ENCODE measurements around the gene SCAF4. TPM values are rescaled to one million over a fixed set of nuclear protein-coding genes. Genes with fewer than 3 reads are reported as not detected.
"Not testable (repeated sequence)": the region's sequence is repeated elsewhere in the genome, so short reads cannot be mapped to it uniquely, and the experiment has no call there.

The SCAF4 gene
- total RNA-seq, 4 donors from 2014 or later = 23.6 to 41.5 (median 29.3) TPM

- WGBS = 48% methylated on average over 6 of the region's 6 CpGs
- peaks cover 34% of the 10 kb centered on the region for H3K36me3 ChIP-seq
- no peaks in the 10 kb centered on the region for H3K27me3 ChIP-seq
- TF ChIP-seq CTCF (IDR thresholded peaks at IDR 0.05) (no peak), EP300 (IDR thresholded peaks at IDR 0.05) (no peak), POLR2A (IDR thresholded peaks at IDR 0.05) (no peak), POLR2AphosphoS5 (IDR thresholded peaks at IDR 0.05) (no peak)
- no peak overlapping the region for H3K27ac ChIP-seq
- DNase-seq (ENCODE audit: low spot score in 2 of 2) = no peak
- H3K4me1 ChIP-seq = peaks cover 23% of the 10 kb centered on the region
- no peak overlapping the region for H3K4me3 ChIP-seq
- H3K9me3 ChIP-seq = no peaks in the 10 kb centered on the region
These were observed 61.8 kb downstream of the SCAF4 start for GRCh38 chr21:31670070-31670469.

GRCh38 chr21:31668651-31669491 lies 63.0 kb downstream of the SCAF4 start:
- H3K27me3 ChIP-seq = no peaks in the 10 kb centered on the region
- no peak overlapping the region for H3K4me3 ChIP-seq
- 73% methylated on average over 2 of the region's 2 CpGs for WGBS
- no peak overlapping the region for H3K27ac ChIP-seq
- H3K4me1 ChIP-seq = peaks cover 28% of the 10 kb centered on the region
- peaks cover 42% of the 10 kb centered on the region for H3K36me3 ChIP-seq
- DNase-seq (ENCODE audit: low spot score in 2 of 2) = no peak
- H3K9me3 ChIP-seq = no peaks in the 10 kb centered on the region
- TF ChIP-seq POLR2A (IDR thresholded peaks at IDR 0.05) (no peak), POLR2AphosphoS5 (IDR thresholded peaks at IDR 0.05) (no peak), EP300 (IDR thresholded peaks at IDR 0.05) (no peak), CTCF (IDR thresholded peaks at IDR 0.05) (no peak)

DNA sequence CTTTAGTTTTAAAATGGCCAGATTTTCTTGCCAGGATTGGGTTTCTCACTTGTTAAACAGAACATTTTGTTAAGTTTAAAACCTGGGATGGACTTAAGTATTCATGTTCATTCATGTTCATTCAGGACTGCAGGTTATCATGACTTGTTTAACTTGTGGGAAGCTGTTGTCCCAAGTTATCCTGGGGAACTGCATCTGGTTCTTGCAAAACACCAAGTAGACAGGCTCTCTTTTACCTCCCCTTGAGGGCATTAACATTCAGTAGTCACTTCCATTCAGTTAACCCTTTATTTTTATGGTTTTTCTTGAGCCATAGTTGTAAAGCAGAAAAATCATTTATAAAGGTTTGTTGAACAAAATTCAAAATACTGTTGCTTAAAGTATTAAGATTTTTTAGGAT lies 64.3 kb downstream of the SCAF4 start:
- no peaks in the 10 kb centered on the region for H3K9me3 ChIP-seq
- TF ChIP-seq EP300 (IDR thresholded peaks at IDR 0.05) (no peak), POLR2AphosphoS5 (IDR thresholded peaks at IDR 0.05) (no peak), CTCF (IDR thresholded peaks at IDR 0.05) (no peak), POLR2A (IDR thresholded peaks at IDR 0.05) (no peak)
- H3K27ac ChIP-seq = no peak overlapping the region
- no peaks in the 10 kb centered on the region for H3K27me3 ChIP-seq
- H3K4me1 ChIP-seq = peaks cover 37% of the 10 kb centered on the region
- H3K4me3 ChIP-seq = no peak overlapping the region
- H3K36me3 ChIP-seq = peaks cover 47% of the 10 kb centered on the region
- DNase-seq (ENCODE audit: low spot score in 2 of 2) = no peak

GRCh38 chr21:31667132-31667531 lies 64.8 kb downstream of the SCAF4 start:
- Histone ChIP-seq H3K4me1 (peaks cover 41% of the 10 kb centered on the region), H3K27me3 (no peaks in the 10 kb centered on the region), H3K4me3 (no peak overlapping the region), H3K9me3 (no peaks in the 10 kb centered on the region), H3K36me3 (peaks cover 46% of the 10 kb centered on the region), H3K27ac (no peak overlapping the region)
- 63% methylated on average over 5 of the region's 5 CpGs for WGBS
- DNase-seq (ENCODE audit: low spot score in 2 of 2) = no peak
- TF ChIP-seq CTCF (IDR thresholded peaks at IDR 0.05) (no peak), EP300 (IDR thresholded peaks at IDR 0.05) (no peak), POLR2A (IDR thresholded peaks at IDR 0.05) (no peak), POLR2AphosphoS5 (IDR thresholded peaks at IDR 0.05) (no peak)

DNA sequence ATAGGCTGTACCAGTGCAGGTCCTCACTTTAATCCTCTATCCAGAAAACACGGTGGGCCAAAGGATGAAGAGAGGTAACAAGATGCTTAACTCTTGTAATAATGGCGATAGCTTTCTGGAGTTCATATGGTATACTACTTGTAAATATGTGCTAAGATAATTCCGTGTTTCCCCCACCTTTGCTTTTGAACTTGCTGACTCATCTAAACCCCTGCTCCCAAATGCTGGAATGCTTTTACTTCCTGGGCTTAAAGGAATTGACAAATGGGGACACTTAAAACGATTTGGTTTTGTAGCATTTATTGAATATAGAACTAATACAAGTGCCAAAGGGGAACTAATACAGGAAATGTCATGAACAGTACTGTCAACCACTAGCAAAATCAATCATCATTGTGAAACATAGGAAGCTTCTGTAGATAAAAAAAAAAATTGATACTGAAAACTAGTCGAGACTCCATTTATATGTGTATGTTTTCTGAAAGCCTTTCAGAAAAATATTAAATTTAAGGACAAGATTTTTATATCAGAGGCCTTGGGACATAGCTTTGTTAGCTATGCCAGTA lies 65.4 kb downstream of the SCAF4 start:
- no peaks in the 10 kb centered on the region for H3K9me3 ChIP-seq
- WGBS = 70% methylated on average over 5 of the region's 5 CpGs
- H3K27ac ChIP-seq = no peak overlapping the region
- TF ChIP-seq EP300 (IDR thresholded peaks at IDR 0.05) = no peak
- TF ChIP-seq CTCF (IDR thresholded peaks at IDR 0.05) = no peak
- TF ChIP-seq POLR2AphosphoS5 (IDR thresholded peaks at IDR 0.05) = no peak
- no peak for TF ChIP-seq POLR2A (IDR thresholded peaks at IDR 0.05)
- H3K27me3 ChIP-seq = no peaks in the 10 kb centered on the region
- no peak overlapping the region for H3K4me3 ChIP-seq
- DNase-seq (ENCODE audit: low spot score in 2 of 2) = no peak
- H3K4me1 ChIP-seq = peaks cover 47% of the 10 kb centered on the region
- H3K36me3 ChIP-seq = peaks cover 40% of the 10 kb centered on the region

DNA sequence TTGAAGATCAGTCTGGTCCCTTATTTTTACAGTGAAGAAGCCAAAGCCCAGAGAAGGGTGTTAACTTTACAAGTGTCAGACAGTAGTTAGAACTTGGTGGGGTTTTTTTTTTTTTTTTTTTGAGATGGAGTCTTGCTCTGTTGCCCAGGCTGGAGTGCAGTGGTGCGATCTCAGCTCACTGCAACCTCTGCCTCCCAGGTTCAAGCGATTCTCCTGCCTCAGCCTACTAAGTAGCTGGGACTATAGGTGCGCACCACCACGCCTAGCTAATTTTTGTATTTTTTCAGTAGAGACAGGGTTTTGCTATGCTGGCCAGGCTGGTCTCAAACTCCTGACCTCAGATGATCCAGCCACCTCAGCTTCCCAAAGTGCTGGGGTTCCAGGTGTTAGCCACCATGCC lies 66.0 kb downstream of the SCAF4 start:
- H3K27me3 ChIP-seq; DNase-seq (ENCODE audit: low spot score in 2 of 2); H3K9me3 ChIP-seq; H3K27ac ChIP-seq; H3K4me3 ChIP-seq: not testable (repeated sequence)
- Histone ChIP-seq H3K4me1 (peaks cover 53% of the 10 kb centered on the region), H3K36me3 (peaks cover 34% of the 10 kb centered on the region)
- 87% methylated on average over 4 of the region's 4 CpGs for WGBS
